Inflammatory macrophage treated with lipopolysaccharide for 4 hours (primary cell): ENCODE results near the gene MRFAP1L1.

Experiments
- DNase-seq: peaks from one replicate; pipeline ENCODE4 v3.0.0-alpha.2; 2020

MRFAP1L1 gene

GRCh38 chr4:6715704-6716017 lies 6.0 kb upstream of the MRFAP1L1 start:
- no peak for DNase-seq

GRCh38 chr4:6714954-6715353 lies 5.3 kb upstream of the MRFAP1L1 start:
- peak; percentile 49 for DNase-seq

DNA sequence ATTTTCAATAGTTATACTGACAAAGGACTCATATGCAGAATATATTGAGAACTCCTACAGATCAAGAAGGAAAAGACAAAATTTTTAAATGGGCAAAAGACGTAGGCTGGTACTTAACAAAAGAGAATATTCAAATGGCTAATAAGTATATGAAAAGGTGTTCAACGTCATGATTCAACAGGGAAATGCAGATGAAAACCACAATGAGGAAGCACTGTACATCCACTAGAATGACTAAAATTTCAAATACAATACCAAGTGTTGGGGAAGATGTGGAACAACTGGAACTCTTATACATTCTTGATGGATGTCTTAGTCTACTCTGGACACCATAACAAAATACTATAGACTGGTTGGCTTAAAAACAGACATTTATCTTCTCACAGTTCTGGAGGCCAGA lies 1.3 kb upstream of the MRFAP1L1 start:
- peak; percentile 16 for DNase-seq

DNA sequence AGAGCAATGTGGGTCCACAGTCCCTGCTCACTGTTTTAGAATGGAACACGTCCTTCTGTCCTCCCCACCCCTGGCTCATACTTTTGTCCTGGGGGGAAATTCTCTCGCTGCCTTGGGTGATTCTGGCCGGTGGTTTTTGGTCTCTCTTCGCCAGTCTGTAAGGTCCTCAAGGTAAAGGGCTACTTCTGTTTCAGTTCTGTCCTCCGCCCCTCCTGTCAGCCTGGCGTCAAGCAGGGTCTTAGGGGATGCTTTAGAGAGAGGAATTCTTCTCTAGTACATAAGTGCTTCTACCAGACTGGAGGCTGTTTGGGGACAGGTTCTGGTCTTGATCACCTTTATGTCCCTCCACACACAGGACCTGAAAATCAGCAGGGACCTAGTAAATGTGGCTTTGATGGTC lies 617 bp upstream of the MRFAP1L1 start:
- no peak for DNase-seq

GRCh38 chr4:6706173-6706572 lies 3.5 kb downstream of the MRFAP1L1 start:
- DNase-seq = no peak

- no peak for DNase-seq
Measured at GRCh38 chr4:6705646-6706045, 4.0 kb downstream of the MRFAP1L1 start.

DNA sequence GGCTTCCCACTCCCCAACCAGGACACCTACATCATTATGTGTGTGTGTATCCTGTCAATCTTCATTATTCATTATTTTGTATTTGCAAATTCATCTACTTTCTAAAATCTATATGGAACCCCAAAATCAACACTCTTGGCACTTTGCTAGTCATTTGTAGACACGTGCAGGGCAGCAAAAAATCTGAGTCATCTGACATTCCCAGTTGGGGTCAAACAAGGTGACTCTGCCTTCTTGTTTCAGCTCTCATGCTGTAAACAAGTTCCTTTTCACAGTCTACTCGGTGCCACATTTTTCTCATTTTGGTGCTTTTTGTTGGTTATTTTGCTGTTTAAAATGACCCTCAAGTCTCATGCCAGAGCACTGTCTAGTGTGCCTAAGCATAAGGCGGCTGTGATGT lies 5.9 kb downstream of the MRFAP1L1 start:
- DNase-seq = no peak

DNA sequence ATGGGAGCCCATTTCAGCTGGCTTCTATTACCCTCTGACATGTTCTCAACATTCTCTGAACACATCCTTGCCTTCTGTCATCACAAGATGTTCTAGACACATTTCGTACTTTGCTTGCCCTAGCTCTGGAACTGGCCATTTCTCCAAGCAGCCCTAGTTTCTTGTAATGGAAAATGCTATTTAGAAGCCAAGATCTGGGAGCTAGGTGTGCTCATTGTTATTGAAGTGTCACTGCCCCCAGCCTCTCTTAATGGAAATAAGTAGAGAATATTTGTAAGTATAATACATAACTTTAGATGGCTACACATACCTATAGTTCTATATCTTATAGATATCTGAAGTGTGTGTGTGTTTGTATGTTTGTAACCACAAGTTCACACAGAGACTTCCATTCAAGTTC lies 6.9 kb downstream of the MRFAP1L1 start:
- DNase-seq = no peak

- DNase-seq = no peak
Measured at GRCh38 chr4:6701371-6701770, 8.3 kb downstream of the MRFAP1L1 start.

DNA sequence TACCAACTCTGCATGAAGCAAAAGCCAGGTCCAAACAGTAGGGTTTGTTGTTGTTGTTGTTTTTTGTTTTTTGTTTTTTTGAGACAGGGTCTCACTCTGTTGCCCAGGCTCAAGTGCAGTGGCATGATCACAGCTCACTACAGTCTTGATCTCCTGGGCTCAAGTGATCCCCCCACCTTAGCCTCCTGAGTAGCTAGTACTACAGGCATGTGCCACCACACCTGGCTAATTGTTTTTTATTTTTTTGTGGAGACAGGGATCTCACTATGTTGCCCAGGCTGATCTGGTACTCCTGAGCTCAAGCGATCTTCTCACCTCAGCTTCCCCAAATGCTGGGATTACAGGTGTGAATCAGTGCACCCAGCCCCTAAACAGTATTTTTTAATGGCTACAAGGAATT lies 9.8 kb downstream of the MRFAP1L1 start:
- no peak for DNase-seq

- DNase-seq = no peak
Measured at GRCh38 chr4:6699388-6699787, 10.3 kb downstream of the MRFAP1L1 start.

- DNase-seq = no peak
Measured at GRCh38 chr4:6697131-6697530, 12.5 kb downstream of the MRFAP1L1 start.

GRCh38 chr4:6696611-6697010 lies 13.1 kb downstream of the MRFAP1L1 start:
- no peak for DNase-seq

GRCh38 chr4:6695660-6696610 lies 13.7 kb downstream of the MRFAP1L1 start:
- no peak for DNase-seq

DNA sequence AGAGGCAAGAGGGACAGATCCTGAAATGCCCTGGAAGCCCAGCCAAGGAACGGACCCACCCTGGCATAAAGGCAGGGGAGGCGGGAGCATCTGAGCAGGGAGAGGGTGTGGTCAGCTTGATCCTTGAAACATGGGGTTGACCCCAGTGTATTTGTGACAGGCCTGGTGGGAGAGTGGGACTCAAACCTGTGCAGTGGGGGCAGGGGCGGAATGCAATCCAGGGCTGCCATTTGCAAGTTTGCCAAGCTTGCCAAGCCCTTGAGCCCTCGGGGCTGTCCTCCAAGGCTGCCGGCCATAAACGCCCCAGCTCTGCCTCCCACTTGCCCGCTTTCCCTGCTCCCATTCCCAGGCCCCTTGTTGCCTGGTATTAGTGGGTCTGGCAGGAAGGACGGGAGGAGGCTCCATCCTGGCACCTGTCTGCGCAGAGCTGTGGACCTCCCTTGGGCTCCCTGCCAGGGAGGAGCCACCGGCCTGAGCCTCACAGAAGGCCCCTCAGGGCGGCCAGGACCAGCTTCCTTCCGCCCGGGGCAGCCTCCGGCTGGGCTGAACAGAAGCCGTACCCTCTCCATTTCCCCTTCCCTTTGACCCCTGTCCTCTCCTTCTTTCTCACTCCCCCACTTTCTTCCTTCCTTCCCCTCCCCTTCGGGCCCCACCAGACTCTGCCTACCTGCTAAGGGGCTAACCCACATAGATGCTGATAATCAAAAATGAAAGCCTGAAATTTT lies 15.3 kb downstream of the MRFAP1L1 start:
- no peak for DNase-seq

DNA sequence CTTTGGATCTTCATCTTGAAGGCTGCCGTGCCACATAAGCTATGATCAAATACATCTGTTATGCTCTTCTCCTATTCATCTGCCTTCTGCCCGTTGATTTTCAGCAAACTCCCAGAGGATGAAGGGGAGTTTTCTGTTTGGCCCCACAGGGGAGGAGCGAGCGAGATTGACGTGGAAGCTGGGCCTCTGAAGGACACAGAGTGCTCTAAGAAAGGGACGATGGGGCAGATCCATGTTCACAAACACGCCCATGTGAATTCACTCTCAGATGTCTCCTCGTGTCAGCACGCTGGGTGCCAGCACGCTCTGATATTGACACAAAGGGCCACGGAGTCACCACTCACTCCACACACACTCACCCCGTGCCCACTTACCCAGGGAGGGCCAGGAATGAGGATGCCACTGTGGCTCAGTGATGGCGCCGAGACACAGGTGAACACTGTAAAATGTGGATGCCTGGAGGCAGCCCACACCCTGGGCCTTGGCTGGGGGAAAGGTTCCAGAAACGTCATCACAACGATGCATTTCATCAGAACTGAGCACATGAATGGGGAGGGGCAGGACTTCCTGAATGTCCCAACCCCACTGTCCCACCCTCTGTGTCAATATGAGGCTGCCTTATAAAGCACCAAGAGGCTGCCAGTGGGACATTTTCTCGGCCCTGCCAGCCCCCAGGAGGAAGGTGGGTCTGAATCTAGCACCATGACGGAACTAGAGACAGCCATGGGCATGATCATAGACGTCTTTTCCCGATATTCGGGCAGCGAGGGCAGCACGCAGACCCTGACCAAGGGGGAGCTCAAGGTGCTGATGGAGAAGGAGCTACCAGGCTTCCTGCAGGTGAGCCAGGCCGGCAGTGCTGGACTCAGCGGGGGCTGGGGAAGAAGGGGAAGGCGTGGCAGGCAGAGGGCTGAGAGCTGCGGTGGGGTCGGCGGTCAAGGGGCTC lies 16.2 kb downstream of the MRFAP1L1 start, which contains the start of gene S100P:
Gene S100P (plus strand): TSS at position 648 of the 946 bp plus-strand sequence. CDS start 55 bp downstream, at position 703.
- peak; percentile 28 for DNase-seq

DNA sequence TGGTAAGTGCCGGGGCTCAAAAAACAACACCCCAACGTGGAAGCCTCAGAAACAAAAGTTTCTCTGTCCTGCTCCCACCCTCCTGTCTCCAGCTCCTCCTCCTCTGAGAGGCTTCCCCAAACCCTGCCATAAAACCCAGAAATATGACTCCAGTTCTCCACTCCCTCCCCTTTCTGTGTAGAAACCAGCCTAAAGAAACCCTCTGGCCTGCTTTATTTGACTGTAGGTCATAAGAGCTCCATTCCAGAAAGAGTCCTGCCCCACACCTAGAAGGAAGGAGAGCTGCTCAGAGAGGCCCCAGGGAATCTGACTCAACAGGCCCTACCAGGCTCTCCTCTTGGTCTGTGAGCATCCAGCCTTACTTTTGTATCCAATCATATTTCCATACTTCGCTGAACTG lies 16.9 kb downstream of the MRFAP1L1 start:
- DNase-seq = no peak

- no peak for DNase-seq
Measured at GRCh38 chr4:6692379-6692778, 17.3 kb downstream of the MRFAP1L1 start.

DNA sequence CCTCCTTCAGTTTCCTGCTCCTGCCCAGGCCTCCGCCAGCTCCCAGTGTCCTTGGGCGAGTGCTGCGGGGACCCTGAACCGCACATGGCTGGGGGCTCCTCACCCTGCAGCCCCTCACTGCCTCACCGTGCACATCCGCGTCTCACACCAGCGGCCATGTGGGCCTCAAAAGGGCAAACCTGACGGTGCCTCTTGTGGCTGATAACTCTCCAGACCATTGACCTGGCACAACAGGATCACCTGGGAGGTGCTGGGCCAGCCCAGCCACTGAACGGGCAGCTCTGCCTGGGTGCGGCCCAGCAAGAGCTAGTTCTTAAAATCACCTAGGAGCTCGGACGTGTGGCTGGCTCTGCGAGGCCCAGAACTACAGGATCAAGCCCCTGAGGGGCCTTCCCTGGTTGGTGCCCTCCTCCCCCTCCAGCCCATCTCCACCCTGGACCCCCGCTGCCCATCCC lies 20.1 kb downstream of the MRFAP1L1 start:
- DNase-seq = no peak

DNA sequence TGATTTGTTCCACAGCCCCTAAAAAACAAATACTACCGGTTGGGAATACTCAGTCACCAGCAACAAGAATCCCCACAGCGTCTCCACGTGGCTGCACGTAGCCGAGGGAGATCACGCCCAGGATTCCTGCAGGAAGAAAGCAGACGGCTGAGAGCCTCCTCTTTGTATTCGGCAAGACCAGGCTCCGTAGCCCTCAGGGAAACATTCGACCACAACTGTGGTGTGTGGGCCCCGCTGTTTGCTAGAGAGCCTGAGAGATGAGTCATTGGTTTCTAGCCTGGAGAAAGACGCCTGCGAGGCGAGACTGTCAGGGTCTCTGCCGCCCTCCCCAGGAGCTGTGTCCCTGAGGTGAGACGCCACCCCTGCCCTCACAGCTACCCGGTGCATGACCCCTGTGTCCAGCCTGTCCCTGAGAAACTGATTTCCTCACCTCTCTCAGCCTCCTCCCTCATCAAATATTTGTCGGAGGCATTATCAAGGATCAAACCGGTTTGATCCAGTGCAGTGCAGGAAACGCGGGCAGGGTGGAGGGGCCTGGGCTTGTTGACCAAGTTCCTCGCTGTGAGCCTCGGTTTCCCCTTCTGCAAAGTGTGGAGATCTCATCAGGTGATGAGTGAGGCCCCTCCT lies 20.7 kb downstream of the MRFAP1L1 start:
- peak; percentile 56 for DNase-seq

DNA sequence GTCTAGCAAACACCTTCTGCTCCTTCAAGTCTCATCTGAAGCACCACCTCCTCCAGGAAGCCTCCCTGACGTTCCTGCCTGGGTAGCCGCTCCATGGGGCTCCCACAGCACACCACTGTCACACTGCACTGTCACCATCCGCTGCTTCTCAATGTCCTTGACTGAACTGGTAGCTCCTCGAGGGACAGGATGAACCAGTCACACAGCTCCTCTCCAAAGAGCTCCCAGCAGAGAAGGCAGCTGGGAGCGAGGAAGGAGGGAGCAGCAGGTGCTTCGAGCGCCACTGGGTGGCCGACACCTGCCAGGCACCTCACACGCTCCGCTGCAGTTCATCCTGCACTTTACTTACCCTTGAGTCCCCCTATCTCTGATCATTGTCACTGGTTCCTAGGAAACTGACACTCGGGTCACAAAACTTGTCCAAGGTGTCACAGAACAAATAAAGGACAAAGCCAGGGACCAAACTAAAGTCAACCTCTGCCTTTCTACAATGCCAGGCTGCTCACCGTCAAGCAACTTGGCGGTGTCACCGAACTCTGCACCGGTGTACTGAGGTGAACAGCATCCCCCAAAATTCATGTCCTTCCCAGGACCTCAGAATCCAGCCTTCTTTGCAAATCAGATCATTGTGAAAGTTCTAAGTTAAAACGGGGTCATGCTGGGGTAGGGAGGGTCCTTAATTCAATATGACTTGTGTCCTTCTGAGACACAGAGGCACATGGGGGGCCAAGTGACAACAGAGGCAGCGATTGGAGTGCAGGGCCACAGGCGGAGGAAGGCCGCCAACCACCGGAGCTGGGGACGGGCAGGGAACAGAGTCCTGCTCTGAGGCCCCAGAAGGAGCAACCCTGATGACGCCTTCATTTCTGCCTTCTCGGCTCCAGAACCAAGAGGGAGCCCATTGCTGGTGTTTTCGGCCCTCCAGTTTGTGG lies 21.5 kb downstream of the MRFAP1L1 start:
- DNase-seq = no peak
